Hair follicular keratinocyte (primary cell): ENCODE data around the gene HDHD2. TPM values are rescaled to one million over a fixed set of nuclear protein-coding genes. Genes with fewer than 3 reads are reported as not detected.

Experiments
- total RNA-seq: library from RNA; depleted of rRNA; stranded (reverse); fragments of >200 nt; gene quantifications from 2 replicates; pipeline ENCODE4 v1.2.3, GENCODE V29; 2015

The HDHD2 gene
- 13.0 and 23.0 TPM in 2 replicates for total RNA-seq

DNA sequence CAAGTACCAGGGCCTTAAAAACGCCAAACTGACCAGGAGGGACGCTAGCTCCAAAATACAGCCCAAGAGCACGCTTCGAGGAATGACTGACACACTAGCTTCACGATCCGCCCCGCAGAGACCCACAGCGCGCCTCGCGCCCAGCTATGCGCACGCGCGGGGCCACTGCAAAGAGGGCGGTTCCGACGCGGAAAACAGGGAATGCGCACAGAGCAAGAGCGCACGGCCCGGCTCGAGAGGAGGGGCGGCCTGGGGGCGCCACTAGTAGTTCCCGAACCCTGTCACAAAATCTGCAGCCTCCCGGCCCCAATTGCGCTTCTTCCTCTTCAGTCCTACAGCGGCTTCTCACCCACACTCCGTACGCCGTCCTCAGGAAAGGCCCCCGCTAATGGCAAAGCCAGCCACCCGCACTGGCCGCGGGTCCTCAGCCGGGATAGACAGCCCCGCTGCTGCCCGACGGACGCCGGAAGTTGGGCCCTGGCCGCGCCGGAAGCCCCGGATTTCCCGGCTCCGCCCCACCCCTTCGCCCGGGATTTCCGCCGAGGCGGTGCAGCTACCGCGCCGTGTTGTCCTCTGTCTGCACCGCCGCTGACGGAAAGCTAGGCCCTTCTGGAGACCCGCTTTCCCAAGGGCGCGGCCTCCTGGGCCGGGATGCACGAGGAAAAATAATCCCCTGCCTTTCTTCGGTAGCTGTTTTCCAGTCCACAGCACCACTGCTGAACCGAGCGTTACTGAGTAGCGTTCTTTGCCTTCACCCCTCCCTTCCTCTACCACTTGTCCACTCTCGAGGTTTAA lies at the start of gene HDHD2:
TSS of gene HDHD2 (minus strand) at position 472 of the 795 bp plus-strand sequence. CDS start 14,061 bp downstream, outside the sequence.

DNA sequence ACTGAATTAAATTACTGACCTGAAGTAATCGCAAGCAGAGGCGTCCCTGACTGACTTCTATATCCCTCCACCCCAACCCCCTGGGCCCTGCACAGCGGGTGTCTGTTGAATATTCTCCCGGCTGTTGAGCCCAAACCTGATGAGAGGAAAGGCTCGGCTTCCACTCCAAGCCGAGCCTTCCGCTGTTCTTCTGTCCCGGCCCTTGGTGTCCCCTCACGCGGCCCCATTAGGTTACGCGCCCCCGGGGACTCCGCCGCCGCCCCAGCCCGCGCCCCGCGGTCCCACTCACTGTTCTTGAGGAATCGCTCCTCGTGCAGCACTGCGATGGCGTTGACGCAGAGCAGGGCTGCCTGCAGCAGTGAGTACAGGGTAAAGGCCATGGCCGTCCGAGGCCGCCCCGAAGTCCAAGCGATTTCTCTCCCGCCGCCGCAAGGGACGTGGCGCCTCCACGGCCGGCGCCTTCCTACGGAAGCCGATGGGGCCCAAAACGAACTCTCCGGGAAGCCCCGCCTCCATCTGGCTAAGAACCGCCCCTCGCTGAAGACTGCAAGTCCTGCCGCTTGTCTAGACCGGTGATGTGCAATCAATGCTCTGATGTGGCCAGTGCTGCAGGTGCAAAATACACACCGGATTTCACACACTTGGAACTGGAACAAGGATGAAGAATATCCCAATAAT lies 25.7 kb upstream of the HDHD2 start, which contains the start of gene IER3IP1:
TSS of gene IER3IP1 (minus strand) at position 467 of the 678 bp plus-strand sequence. CDS start at position 380, 87 bp downstream.

Other genes starting within 250 kb of the HDHD2 start
- 6.2 and 7.1 TPM in 2 replicates for gene PIAS2, start 233.0 kb downstream of the HDHD2 start, total RNA-seq
- gene KATNAL2, start 232.9 kb downstream of the HDHD2 start, total RNA-seq = 0.76 and 1.2 TPM in 2 replicates
- gene ELOA2, start 114.9 kb downstream of the HDHD2 start, total RNA-seq = not detected in 2 replicates
- gene IER3IP1, start 25.9 kb upstream of the HDHD2 start, total RNA-seq = 15.9 and 19.3 TPM in 2 replicates
- gene SKOR2, start 101.2 kb upstream of the HDHD2 start, total RNA-seq = not detected in 2 replicates